Stimulated activated CD4-positive, alpha-beta T cell treated with anti-CD3 and anti-CD28 coated beads, TNF-alpha, amount 100 ng/mL, for 48 hours (primary cell): ENCODE measurements around the gene ADCY9.
"Not testable (repeated sequence)": the region's sequence is repeated elsewhere in the genome, so short reads cannot be mapped to it uniquely, and the experiment has no call there.

ENCODE experiments used
- DNase-seq, 3 donors: peaks; one replicate each; pipeline ENCODE4 v3.0.0-alpha.2; 2020; ENCODE audit warnings: low read depth in 3 of 3

ADCY9 gene

DNA sequence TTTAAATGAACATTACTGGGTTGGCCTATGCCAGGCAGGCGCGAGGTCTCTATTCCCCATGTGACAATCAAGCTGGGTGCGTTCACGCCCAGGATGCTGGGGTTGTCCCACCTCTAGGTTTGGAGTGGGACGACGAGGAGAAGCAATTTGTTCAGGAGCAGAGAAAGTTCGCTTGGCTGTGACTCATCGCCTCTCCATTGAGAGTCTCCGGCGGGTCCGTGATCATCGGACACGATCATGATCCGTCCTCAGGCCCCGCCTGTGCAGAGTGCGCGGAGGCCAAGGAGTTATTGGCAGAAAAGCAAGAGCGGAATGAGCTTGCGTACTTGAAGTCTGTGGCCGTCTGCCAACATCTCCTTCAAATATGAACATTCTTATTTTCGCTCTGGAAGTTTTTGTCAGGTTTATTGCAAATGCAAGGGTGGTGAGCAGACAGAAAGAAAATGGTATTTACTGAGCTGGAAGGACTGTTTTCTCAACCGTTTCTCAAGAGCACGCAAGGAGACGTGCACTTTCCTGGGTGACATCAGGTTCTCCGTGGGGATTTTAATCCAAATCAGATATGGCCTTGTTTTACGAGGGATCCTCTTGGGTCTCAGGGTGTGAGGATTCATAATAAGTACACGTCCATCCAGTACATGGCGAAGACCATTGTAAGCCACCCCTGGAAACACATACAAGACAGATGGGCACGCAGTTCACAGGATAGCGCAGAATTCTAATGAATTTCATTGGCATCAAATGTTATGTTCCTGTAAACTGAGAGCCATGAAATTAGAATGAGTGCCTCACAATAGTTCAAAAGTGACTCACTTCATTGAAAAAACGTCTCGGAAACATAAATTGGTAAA is 165.7 kb downstream of the ADCY9 start:
- no peak for DNase-seq

DNA sequence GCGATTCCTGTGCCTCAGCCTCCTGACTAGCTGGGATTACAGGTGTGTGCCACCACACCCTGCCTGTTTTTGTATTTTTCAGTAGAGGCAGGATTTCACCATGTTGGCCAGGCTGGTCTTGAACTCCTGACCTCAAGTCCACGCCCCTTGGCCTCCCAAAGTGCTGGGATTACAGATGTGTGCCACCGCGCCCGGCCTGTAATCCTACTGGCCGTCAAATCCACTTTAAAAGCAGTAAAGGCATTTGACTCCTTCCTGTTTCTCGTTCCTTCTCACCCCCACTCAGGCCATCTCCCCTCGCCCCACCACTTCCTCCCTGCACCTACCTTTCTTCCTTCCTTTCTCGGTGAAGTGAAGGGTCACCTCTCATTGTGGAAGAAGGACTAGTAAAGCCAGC is 166.3 kb downstream of the ADCY9 start:
- DNase-seq: no peak

DNA sequence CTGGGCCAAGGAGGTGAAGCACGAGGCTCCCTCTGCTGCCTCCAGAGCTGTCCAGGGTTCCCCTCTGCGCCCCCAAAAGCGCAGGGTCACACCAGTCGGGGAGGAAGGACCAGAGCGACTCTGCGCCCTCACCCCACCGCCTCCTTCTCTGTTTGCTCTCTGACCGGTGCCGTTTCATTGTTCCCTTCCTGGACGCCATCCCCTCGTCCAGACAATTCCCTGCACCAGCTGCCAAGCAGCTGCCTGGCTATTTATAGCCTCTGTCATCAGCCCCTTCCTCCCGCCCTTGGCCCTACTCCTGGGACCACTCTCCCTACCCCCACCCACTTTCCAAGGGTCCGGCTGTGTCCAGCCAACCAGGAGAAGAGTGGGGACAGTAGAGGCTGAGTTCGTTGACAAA is 167.0 kb downstream of the ADCY9 start:
- no peak for DNase-seq

DNA sequence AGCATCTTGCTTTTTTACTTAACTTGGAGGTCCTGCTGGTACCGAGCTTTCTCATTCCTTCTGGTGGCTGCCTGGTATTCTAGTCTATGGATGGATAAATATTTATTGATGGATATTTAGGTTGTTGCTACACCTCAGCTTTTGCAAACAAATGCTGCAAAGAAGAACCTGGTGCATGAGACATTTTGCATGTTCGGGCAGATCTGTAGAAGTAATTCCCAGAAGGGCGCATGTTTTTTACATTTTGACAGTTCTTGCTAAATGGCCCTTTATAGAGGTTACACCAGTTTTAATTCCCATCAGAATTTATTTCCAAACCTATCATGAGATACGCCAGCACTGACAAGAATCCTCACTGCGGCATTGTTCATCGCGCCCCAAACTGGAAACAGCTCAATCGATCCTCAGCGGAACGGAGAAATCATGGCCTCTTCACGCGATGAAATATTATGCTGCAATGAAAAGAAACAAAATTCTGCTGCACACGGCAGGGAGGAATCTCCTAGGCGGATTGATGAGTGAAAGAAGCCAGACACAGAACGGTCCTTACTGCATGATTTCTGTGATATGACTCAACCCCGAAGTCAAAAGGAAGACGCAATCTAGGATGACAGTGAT is 167.8 kb downstream of the ADCY9 start:
- no peak for DNase-seq

DNA sequence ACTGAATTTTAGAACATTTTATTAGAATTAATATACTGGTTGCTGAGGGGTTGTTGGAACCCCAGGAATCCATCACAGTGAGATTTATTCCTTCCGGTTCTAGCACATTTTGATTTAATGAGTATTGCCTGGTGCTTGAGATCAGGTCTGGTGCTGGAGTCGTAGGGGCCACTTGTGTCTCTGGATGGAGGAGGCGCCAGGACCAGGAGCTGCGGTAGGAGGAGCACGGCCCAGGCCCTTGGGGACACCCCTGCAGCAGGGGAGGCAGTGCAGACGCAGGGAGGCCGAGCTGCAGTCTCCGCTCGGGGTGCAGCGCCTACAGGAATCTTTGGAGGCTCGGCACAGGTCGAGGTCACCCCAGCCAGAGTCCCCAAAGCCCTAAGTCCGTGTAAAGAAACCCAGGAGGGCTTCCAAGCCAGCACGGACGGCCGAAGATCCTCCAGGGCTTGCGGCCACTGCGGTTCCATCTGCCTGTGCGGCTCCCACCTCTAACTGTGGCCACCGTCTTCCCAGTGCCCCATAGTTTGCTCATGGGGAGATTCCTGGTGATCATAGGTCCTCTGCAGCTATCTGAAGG is 169.6 kb downstream of the ADCY9 start:
- DNase-seq: no peak

DNA sequence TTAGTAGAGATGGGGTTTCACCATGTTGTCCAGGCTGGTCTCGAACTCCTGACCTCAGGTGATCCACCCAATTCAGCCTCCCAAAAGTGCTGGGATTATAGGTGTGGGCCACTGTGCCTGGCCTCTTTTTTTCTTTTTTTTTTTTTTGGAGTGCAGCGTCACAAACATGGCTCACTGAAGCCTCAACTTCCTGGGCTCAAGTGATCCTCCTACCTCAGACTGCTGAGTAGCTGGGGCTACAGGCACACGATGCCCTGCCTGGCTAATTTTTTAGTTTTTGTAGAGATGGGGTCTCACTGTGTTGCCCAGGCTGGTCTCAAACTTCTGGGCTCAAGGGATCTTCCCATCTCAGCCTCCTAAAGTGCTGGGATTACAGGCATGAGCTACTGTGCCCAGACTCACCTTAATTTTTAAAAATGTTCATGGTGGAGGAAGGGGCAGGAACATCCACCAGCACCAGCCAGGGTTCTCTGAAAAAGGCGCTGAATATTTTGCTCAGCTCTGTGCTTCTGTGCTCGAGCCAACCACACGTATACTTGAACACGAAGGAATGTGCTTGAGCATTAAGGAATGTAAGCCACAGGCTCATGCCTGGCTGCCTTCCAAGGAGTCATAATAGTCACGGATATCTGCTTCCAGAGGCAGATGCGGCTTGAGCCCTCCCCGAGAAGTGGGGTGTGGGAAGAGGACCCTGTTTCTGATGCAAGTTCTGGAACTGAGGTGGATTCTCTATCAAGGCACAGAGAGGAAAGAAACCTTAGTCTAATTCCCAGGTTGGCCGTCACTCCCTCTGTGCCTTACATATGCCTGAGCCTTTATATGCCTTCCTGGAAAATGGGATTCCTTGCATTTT is 170.3 kb downstream of the ADCY9 start:
- DNase-seq: no peak

DNA sequence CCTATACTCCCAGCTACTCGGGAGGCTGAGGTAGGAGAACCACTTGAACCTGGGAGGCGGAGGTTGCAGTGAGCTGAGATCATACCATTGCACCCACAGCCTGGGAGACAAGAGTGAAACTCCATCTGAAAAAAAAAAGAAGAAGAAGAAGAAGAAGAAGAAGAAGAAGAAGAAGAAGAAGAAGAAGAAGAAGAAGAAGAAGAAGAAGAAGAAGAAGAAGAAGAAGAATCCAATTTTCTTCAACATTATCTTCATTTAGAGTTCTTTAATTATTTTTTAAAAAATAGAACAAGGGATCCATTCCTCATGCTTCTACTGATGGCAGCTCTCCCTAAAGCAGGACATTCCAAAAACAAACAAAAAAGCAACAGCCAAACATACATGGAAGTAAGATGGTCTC is 171.8 kb downstream of the ADCY9 start:
- not testable (repeated sequence) for DNase-seq

DNA sequence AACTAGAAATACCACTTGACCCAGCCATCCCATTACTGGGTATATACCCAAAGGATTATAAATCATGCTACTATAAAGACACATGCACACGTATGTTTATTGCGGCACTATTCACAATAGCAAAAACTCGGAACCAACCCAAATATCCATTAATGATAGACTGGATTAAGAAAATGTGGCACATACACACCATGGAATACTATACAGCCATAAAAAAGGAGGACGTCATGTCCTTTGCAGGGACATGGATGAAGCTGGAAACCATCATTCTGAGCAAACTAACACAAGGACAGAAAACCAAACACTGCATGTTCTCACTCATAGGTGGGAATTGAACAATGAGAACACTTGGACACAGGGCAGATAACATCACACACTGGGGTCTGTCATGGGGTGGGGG is 174.1 kb downstream of the ADCY9 start:
- DNase-seq: not testable (repeated sequence)

DNA sequence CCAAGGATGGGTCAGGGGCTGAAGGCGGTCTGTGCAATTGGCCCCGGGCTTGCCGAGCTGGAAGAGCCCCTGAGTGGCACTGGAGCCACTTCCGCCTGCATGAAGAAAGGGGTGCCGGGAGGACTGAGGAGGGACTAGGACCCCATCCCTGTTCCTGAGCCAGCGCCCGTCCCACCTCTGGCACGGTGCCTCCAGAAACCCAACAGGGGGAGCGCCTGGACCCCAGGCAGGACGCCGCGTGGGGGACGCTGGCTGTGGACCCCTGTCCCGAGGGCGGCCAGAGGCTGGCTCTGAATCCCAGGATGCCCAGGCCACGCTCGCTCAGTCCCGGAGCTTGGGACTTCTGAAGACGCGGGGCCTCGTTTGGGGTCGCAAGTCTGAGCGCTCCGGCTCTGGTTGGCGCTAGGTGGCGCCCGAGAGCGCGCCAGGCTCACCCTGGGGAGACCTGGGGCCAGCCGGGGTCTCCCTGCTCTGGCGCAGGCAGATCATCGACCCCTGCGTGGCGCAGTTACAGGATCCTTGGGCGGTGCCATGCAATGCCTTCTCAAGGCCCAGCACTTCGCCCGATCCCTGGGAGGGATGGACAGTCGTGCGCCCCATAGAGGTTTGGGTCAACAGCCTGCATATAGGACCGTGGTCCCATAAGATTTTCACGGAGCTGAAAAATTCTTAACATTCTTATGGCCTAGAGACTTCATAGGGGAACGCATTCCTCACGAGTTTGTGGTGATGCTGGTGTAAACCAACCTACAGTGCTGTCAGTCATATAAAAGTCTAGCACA is 177.2 kb downstream of the ADCY9 start:
- peak; percentile 25 to 57 (median 43) for DNase-seq

DNA sequence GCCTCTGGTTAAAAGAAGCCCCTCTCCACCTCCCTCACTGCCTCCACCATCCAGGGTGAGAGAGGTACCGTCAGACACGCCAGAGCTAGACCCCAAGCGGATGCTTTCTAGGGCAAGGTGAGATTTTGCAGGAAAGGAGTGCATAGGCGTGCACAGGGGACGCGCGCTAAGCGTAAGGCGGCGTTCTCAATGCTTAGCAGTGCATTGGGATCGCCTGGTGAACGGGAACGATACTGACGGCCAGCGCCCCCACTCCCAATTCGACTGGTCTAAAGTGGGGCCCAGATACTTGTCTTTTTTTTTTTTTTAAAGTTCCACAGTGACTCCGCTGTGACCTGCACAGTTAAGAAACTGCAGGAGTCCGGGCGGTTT is 177.8 kb downstream of the ADCY9 start:
- DNase-seq: no peak

DNA sequence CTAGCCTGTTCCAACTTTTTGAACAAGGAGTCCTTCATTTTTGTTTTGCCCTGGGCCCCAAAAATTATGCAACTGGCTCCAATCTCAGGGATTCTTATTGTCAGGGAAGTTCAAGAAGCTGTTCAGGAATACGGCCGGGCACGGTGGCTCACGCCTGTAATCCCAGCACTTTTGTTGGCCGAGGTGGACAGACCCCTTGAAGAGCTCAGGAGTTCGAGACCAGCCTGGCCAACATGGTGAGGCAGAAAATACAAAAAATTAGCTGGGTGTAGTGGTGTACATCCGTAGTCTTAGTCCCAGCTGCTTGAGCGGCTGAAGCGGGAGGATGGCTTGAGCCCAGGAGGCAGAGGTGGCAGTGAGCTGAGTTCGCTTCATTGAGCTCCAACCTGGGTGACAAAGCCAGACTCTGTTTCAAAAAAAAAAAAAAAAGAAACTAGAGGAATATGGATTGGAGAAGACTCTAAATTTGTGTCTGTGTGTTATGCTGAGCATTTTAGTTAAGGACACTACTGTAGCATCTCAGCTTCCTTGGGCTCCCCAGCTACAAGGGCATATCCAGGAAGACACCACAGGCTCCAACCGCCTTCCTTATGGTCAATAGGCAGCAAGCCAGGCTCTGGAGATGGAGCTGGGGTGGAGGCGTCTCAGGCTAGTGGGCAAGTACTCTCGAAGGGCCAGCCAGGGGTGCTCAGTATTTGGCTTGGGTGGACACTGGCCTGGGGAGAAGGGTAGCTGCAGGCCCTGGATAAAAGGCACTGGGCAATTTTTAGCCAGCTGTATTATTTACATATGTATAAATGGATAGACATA is 179.0 kb downstream of the ADCY9 start:
- DNase-seq: no peak

DNA sequence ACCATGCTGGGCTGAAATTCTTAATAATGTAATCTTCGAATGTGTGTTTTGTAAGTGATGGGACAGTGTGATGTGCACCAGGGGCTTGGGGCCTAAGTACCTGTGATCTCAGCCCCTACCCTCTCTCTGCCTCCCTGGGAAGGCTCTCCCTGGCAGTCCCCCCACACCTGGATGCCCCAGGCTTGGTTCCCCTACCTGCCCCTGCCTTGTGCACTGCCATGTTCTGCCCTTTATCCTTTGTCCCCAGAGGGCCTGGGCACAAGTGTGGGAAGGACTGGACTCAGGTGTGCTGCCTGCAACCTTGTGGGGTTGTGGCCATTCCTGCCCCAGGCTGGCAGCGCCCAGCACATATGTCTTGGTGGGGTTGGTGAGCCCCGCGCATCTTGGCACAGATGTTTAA is 180.3 kb downstream of the ADCY9 start:
- DNase-seq: no peak

DNA sequence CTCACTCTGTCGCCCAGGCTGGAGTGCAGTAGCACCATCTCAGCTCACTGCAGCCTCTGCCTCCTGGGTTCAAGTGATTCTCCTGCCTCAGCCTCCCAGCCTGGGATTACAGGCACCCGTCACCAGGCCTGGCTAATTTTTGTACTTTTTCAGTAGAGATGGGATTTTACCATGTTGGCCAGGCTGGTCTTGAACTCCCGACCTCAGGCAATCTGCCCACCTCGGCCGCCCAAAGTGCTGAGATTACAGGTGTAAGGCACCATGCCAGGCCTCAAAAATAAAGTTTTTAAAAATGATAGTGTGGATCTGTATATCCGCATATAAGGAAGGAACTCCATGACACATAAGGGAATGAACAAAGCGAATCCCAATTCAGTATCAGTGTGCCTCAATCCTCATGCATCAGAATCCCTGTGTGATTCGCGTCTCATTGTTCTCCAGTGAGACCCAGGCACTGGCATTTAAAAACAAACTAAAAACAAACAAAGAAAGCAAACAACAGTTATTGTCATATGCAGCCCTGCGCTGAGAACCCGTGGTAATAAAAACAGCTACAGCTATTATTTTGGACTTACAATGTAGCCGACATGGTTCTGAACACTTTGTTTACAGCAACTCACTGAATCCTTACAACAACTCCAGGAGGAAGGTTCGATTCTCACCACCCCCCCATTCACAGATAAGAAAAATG is 181.6 kb downstream of the ADCY9 start:
- DNase-seq: no peak

DNA sequence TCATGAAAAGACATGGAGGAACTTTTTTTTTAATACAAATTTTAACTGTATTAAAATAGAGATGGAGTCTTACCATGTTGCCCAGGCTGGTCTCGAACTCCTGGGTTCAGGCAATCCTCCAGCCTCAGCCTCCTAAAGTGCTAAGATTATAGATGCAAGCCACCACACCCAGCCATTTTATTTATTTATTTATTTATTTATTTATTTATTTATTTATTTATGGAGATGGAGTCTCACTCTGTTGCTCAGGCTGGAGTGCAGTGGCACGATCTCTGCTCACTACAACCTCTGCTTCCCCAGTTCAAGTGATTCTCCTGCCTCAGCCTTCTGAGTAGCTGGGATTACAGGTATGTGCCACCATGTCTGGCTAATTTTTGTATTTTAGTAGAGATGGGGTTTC is 189.1 kb downstream of the ADCY9 start:
- DNase-seq: not testable (repeated sequence)

DNA sequence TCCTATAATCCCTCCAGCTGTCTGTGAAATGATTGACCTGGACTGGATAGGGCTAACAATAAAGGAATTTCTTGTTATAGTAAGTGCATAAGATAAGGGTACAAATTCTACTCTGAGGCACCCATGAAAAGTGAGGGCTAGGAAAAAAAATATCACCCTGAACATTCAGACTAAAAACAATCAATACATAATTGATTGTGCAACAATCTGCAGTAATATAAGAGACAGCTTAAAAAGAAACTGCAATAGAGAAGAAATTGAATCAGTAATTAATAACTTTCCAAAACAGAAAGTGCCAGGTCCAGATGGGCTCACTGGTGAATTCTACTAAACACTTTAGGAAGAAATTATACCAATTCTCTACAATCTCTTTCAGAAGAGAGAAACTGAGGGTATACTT is 191.5 kb downstream of the ADCY9 start:
- DNase-seq: no peak

DNA sequence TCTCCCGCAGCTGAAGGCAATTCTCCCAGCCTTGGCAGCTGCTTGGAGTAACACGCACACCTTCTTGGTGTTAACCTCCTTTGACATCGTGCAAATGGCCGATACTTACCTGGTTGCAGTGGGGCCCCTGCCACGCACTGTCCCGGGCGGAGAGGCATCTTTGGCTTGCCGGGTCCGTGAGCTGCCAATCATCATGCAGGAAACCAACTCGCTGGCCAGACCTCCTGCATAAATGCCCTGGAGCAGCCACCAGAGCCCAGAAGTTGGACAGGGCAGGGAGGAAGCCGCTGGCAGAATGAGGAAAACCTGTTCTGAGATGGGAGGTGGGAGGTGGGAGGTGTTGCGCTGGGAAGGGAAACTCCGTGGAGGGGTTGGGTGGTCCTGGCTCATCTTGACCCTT is 194.0 kb downstream of the ADCY9 start:
- DNase-seq: no peak

DNA sequence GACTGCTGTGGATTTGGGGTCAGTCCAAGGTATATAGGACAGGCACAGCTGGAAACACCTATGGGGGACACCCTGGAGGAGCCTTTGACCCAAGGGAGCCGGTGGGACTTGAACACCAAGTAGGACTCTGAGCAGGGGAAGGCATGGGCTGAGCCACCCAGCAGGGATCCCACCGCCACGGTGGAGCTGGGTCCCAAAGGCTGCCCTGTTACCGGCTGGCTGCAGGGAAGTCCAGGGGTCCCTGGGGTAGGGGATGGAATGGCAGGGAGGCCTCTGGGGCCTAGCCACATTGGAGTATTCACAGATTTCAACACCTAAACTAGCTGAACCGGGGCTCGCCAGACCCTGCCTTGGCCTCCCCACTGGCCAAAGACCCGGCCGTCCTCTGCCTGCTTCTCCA is 196.0 kb downstream of the ADCY9 start:
- DNase-seq: no peak

DNA sequence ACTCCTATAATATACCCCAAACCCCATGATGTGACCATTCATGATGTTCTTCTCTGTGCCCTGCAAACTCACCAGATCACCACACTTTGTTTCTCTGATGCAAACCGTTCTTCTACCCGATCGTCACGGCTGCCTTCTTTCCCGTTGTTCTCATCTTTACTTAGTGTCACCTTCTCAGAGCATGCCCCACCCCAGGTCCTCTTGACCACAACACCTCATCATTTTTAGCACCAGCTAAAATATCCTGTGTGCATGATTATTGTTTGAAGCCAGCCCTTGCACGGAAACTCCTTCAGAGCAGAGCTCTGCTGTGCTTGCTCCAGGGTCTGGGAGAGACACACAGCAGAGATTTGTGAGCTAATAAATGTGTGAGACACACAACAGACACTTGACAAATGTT is 196.8 kb downstream of the ADCY9 start:
- no peak for DNase-seq

DNA sequence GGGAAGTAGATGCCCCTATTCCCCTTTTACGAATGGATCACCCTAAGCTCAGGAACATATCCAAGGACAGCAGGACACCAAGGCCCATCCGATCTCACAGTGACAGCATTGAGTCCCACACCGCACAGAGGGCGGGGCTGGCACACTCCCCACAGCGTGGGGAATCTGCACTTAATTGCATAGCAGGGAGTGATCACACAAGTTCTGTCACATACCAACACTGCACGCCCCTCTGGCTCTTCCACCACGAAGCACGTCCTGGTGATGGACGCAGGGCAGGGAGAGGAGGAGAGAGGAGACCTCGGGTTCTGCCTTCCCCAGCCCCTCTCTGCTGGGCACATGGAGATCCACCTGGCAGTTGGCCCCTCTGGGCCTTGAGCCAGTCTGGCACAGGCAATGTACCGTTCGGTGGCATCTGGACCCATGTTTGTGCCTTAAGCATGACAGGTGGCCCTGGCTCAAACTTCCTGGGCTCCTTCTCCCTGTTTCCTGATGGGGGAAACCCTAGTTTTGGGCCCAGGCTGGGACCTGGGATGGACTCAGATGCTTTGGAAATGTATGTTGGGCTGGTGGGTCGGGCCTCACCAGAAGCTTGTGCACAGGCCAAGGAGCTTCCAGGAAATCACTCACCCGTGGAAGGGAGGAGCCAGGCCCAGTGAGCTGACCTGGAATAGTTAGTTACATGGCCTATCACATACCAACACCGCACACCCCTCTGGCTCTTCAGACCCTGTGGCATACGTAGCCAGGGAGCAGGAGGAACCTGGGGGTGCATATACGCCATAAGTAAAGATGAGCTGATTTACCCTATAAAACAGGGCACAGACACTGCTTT is 200.6 kb downstream of the ADCY9 start:
- no peak for DNase-seq
